HEK293 (cell line): ENCODE measurements around the gene GFM2.

Experiments used
- GLI4 ChIP-seq: fragments of 450-650 bp; formaldehyde crosslinking; IDR thresholded peaks from 2 replicates; pipeline ENCODE4 v1.5.1; 2016; ENCODE audit warnings: missing biosample characterization, missing genetic modification characterization
- HIC1 ChIP-seq: fragments of 450-650 bp; formaldehyde crosslinking; IDR thresholded peaks from 2 replicates; pipeline ENCODE4 v1.5.1; 2016; ENCODE audit warnings: missing biosample characterization, missing genetic modification characterization
- RBAK ChIP-seq: fragments of 450-650 bp; formaldehyde crosslinking; IDR thresholded peaks from 2 replicates; pipeline ENCODE4 v1.5.1; 2016; ENCODE audit warnings: missing biosample characterization, missing genetic modification characterization
- SETDB1 ChIP-seq: IDR thresholded peaks from one replicate; pipeline ENCODE4 v1.6.1; 2017; ENCODE audit warnings: mild to moderate bottlenecking, low read length, moderate library complexity, mixed read lengths; ENCODE audit not compliant: insufficient read length
- YY1 ChIP-seq: fragments of 450-650 bp; formaldehyde crosslinking; IDR thresholded peaks from 2 replicates; pipeline ENCODE4 v1.5.1; 2018; ENCODE audit warnings: missing biosample characterization, missing genetic modification characterization
- ZBTB44 ChIP-seq: fragments of 450-650 bp; IDR thresholded peaks from 2 replicates; pipeline ENCODE4 v1.5.1; 2018; ENCODE audit warnings: missing biosample characterization, mild to moderate bottlenecking, missing genetic modification characterization
- ZIC2 ChIP-seq: fragments of 450-650 bp; formaldehyde crosslinking; IDR thresholded peaks from 2 replicates; pipeline ENCODE4 v1.5.1; 2016; ENCODE audit warnings: missing biosample characterization, missing genetic modification characterization
- ZNF114 ChIP-seq: fragments of 450-650 bp; formaldehyde crosslinking; IDR thresholded peaks from 2 replicates; pipeline ENCODE4 v1.5.0; 2017; ENCODE audit warnings: missing biosample characterization, missing genetic modification characterization
- ZNF121 ChIP-seq: fragments of 450-650 bp; formaldehyde crosslinking; IDR thresholded peaks from 2 replicates; pipeline ENCODE4 v1.5.1; 2016; ENCODE audit warnings: missing biosample characterization, missing genetic modification characterization
- ZNF146 ChIP-seq: fragments of 450-650 bp; formaldehyde crosslinking; IDR thresholded peaks from 2 replicates; pipeline ENCODE4 v1.5.1; 2016; ENCODE audit warnings: missing biosample characterization, missing genetic modification characterization
- ZNF169 ChIP-seq: fragments of 450-650 bp; formaldehyde crosslinking; IDR thresholded peaks from 2 replicates; pipeline ENCODE4 v1.5.1; 2016; ENCODE audit warnings: missing biosample characterization, missing genetic modification characterization
- ZNF211 ChIP-seq: fragments of 450-650 bp; formaldehyde crosslinking; IDR thresholded peaks from 2 replicates; pipeline ENCODE4 v1.5.1; 2016; ENCODE audit warnings: low read depth, missing biosample characterization, missing genetic modification characterization
- ZNF433 ChIP-seq: fragments of 450-650 bp; formaldehyde crosslinking; IDR thresholded peaks from 2 replicates; pipeline ENCODE4 v1.5.1; 2016; ENCODE audit warnings: missing biosample characterization, missing genetic modification characterization, low read depth
- ZNF530 ChIP-seq: fragments of 450-650 bp; formaldehyde crosslinking; IDR thresholded peaks from 2 replicates; pipeline ENCODE4 v1.5.1; 2016; ENCODE audit warnings: low read depth, missing biosample characterization, missing genetic modification characterization
- ZNF677 ChIP-seq: fragments of 450-650 bp; IDR thresholded peaks from 2 replicates; pipeline ENCODE4 v1.5.0; 2018; ENCODE audit warnings: missing biosample characterization, mild to moderate bottlenecking, missing genetic modification characterization, moderate library complexity
- ZNF791 ChIP-seq: fragments of 450-650 bp; formaldehyde crosslinking; IDR thresholded peaks from 2 replicates; pipeline ENCODE4 v1.5.1; 2016; ENCODE audit warnings: missing biosample characterization, missing genetic modification characterization
- ZNF792 ChIP-seq: fragments of 450-650 bp; formaldehyde crosslinking; IDR thresholded peaks from 2 replicates; pipeline ENCODE4 v1.5.1; 2016; ENCODE audit warnings: missing biosample characterization, missing genetic modification characterization
- ZSCAN23 ChIP-seq: fragments of 450-650 bp; formaldehyde crosslinking; IDR thresholded peaks from 2 replicates; pipeline ENCODE4 v1.5.1; 2016; ENCODE audit warnings: missing biosample characterization, missing genetic modification characterization
- ZSCAN4 ChIP-seq: fragments of 450-650 bp; formaldehyde crosslinking; IDR thresholded peaks from 2 replicates; pipeline ENCODE4 v1.5.1; 2017; ENCODE audit warnings: missing biosample characterization, missing genetic modification characterization
- TF ChIP-seq, protein P1 (sequence below): fragments of 450-650 bp; formaldehyde crosslinking; IDR thresholded peaks from 2 replicates; pipeline ENCODE4 v1.5.1; 2016; ENCODE audit warnings: missing biosample characterization, missing genetic modification characterization
- TF ChIP-seq, protein P2 (sequence below): sonication (generic); formaldehyde crosslinking; IDR thresholded peaks from 2 replicates; pipeline ENCODE4 v1.8.1; 2022; ENCODE audit warnings: mild to moderate bottlenecking, moderate library complexity, missing genetic modification reagents
- TF ChIP-seq, protein P3 (sequence below): fragments of 450-650 bp; formaldehyde crosslinking; IDR thresholded peaks from 2 replicates; pipeline ENCODE4 v1.5.1; 2016; ENCODE audit warnings: missing biosample characterization, missing genetic modification characterization, low read depth
- TF ChIP-seq, protein P4 (sequence below): fragments of 450-650 bp; IDR thresholded peaks from 2 replicates; pipeline ENCODE4 v1.5.1; 2018; ENCODE audit warnings: missing biosample characterization, missing genetic modification characterization
- TF ChIP-seq, protein P5 (sequence below): fragments of 450-650 bp; formaldehyde crosslinking; IDR thresholded peaks from 2 replicates; pipeline ENCODE4 v1.5.1; 2016; ENCODE audit warnings: missing biosample characterization, missing genetic modification characterization, borderline replicate concordance
- TF ChIP-seq, protein P6 (sequence below): fragments of 450-650 bp; formaldehyde crosslinking; IDR thresholded peaks from 2 replicates; pipeline ENCODE4 v1.5.1; 2016; ENCODE audit warnings: missing biosample characterization, missing genetic modification characterization

The GFM2 gene

GRCh38 chr5:74766849-74767578, at the start of gene GFM2, which contains the start of gene NSA2 (continued):
- TF ChIP-seq ZBTB44 (tag by site-specific recombination): peak; percentile 64
- TF ChIP-seq, protein P1, sequence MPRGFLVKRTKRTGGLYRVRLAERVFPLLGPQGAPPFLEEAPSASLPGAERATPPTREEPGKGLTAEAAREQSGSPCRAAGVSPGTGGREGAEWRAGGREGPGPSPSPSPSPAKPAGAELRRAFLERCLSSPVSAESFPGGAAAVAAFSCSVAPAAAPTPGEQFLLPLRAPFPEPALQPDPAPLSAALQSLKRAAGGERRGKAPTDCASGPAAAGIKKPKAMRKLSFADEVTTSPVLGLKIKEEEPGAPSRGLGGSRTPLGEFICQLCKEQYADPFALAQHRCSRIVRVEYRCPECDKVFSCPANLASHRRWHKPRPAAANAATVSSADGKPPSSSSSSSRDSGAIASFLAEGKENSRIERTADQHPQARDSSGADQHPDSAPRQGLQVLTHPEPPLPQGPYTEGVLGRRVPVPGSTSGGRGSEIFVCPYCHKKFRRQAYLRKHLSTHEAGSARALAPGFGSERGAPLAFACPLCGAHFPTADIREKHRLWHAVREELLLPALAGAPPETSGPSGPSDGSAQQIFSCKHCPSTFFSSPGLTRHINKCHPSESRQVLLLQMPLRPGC: peak; percentile 89
- TF ChIP-seq, protein P2, sequence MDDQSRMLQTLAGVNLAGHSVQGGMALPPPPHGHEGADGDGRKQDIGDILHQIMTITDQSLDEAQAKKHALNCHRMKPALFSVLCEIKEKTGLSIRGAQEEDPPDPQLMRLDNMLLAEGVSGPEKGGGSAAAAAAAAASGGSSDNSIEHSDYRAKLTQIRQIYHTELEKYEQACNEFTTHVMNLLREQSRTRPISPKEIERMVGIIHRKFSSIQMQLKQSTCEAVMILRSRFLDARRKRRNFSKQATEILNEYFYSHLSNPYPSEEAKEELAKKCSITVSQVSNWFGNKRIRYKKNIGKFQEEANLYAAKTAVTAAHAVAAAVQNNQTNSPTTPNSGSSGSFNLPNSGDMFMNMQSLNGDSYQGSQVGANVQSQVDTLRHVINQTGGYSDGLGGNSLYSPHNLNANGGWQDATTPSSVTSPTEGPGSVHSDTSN: peak; percentile 71; the same call in 1 of the 2 replicates
- TF ChIP-seq, protein P3, sequence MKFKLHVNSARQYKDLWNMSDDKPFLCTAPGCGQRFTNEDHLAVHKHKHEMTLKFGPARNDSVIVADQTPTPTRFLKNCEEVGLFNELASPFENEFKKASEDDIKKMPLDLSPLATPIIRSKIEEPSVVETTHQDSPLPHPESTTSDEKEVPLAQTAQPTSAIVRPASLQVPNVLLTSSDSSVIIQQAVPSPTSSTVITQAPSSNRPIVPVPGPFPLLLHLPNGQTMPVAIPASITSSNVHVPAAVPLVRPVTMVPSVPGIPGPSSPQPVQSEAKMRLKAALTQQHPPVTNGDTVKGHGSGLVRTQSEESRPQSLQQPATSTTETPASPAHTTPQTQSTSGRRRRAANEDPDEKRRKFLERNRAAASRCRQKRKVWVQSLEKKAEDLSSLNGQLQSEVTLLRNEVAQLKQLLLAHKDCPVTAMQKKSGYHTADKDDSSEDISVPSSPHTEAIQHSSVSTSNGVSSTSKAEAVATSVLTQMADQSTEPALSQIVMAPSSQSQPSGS (tag by site-specific recombination): no peak
- TF ChIP-seq HIC1 (tag by site-specific recombination): no peak
- peak; percentile 73 for TF ChIP-seq YY1 (tag by site-specific recombination)
- peak; percentile 94; the same call in 1 of the 2 replicates for TF ChIP-seq ZSCAN23 (tag by site-specific recombination)
- TF ChIP-seq, protein P4, sequence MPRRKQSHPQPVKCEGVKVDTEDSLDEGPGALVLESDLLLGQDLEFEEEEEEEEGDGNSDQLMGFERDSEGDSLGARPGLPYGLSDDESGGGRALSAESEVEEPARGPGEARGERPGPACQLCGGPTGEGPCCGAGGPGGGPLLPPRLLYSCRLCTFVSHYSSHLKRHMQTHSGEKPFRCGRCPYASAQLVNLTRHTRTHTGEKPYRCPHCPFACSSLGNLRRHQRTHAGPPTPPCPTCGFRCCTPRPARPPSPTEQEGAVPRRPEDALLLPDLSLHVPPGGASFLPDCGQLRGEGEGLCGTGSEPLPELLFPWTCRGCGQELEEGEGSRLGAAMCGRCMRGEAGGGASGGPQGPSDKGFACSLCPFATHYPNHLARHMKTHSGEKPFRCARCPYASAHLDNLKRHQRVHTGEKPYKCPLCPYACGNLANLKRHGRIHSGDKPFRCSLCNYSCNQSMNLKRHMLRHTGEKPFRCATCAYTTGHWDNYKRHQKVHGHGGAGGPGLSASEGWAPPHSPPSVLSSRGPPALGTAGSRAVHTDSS (tag by site-specific recombination): no peak
- TF ChIP-seq ZNF211 (tag by site-specific recombination): no peak
- no peak for TF ChIP-seq ZNF792 (tag by site-specific recombination)
- no peak; the same call in 1 of the 2 replicates for TF ChIP-seq ZNF121 (tag by site-specific recombination)
- TF ChIP-seq ZNF677 (tag by site-specific recombination): no peak
- peak; percentile 26; the same call in 1 of the 2 replicates for TF ChIP-seq ZIC2 (tag by site-specific recombination)
- TF ChIP-seq SETDB1: no peak
- TF ChIP-seq ZNF114 (tag by site-specific recombination): no peak
- TF ChIP-seq, protein P5, sequence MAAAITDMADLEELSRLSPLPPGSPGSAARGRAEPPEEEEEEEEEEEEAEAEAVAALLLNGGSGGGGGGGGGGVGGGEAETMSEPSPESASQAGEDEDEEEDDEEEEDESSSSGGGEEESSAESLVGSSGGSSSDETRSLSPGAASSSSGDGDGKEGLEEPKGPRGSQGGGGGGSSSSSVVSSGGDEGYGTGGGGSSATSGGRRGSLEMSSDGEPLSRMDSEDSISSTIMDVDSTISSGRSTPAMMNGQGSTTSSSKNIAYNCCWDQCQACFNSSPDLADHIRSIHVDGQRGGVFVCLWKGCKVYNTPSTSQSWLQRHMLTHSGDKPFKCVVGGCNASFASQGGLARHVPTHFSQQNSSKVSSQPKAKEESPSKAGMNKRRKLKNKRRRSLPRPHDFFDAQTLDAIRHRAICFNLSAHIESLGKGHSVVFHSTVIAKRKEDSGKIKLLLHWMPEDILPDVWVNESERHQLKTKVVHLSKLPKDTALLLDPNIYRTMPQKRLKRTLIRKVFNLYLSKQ (tag by site-specific recombination): no peak
- no peak for TF ChIP-seq ZNF791
- TF ChIP-seq GLI4 (tag by site-specific recombination): peak; percentile 93
- TF ChIP-seq ZNF146: 0 out of 2 replicates have a peak, but pooled peaks have one; percentile 45
- peak; percentile 32; the same call in 1 of the 2 replicates for TF ChIP-seq ZSCAN4 (tag by site-specific recombination)
- TF ChIP-seq ZNF433 (tag by site-specific recombination): no peak
- no peak for TF ChIP-seq ZNF169 (tag by site-specific recombination)
- no peak for TF ChIP-seq RBAK
- TF ChIP-seq, protein P6, sequence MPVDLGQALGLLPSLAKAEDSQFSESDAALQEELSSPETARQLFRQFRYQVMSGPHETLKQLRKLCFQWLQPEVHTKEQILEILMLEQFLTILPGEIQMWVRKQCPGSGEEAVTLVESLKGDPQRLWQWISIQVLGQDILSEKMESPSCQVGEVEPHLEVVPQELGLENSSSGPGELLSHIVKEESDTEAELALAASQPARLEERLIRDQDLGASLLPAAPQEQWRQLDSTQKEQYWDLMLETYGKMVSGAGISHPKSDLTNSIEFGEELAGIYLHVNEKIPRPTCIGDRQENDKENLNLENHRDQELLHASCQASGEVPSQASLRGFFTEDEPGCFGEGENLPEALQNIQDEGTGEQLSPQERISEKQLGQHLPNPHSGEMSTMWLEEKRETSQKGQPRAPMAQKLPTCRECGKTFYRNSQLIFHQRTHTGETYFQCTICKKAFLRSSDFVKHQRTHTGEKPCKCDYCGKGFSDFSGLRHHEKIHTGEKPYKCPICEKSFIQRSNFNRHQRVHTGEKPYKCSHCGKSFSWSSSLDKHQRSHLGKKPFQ: no peak
- TF ChIP-seq ZNF530 (tag by site-specific recombination): no peak
